ENCODE data around the gene NASP. TPM values are rescaled to one million over a fixed set of nuclear protein-coding genes. Genes with fewer than 3 reads are reported as not detected.

Gene NASP
- 100 to 1,000 TPM in 1 of 4 donors, 10 to 100 TPM in 3; 43.0 to 106 (median 79.2) TPM for total RNA-seq

- TF ChIP-seq CTCF (IDR thresholded peaks at IDR 0.05; ENCODE audit: low read depth), result no peak
Observed at GRCh38 chr1:45583666-45584350, at the start of gene NASP. NASP (plus strand) TSS chr1:45584041; CDS start chr1:45584147, 106 bp downstream.

GRCh38 chr1:45535988-45536766, 47.7 kb upstream of the NASP start:
- no peak for TF ChIP-seq CTCF (IDR thresholded peaks at IDR 0.05; ENCODE audit: low read depth)

GRCh38 chr1:45536886-45537285, 47.0 kb upstream of the NASP start:
- TF ChIP-seq CTCF (IDR thresholded peaks at IDR 0.05; ENCODE audit: low read depth), result no peak

GRCh38 chr1:45541193-45541592, 42.6 kb upstream of the NASP start:
- no peak for TF ChIP-seq CTCF (IDR thresholded peaks at IDR 0.05; ENCODE audit: low read depth)

- TF ChIP-seq CTCF (IDR thresholded peaks at IDR 0.05; ENCODE audit: low read depth), result no peak
Observed at GRCh38 chr1:45542591-45542990, 41.2 kb upstream of the NASP start.

- no peak for TF ChIP-seq CTCF (IDR thresholded peaks at IDR 0.05; ENCODE audit: low read depth)
Observed at GRCh38 chr1:45543581-45544417, 40.0 kb upstream of the NASP start.

- no peak for TF ChIP-seq CTCF (IDR thresholded peaks at IDR 0.05; ENCODE audit: low read depth)
Observed at GRCh38 chr1:45544530-45544929, 39.3 kb upstream of the NASP start.
